A549 treated with ZK216348 at 1 μM for 4 hours (cell line): Measurements from ENCODE around the gene EIF3L. TPM values are rescaled to one million over a fixed set of nuclear protein-coding genes. Genes with fewer than 3 reads are reported as not detected.

ENCODE experiments used
- total RNA-seq: library from RNA; stranded (reverse); fragments of 200-300 nt; extraction: Qiagen RNA extraction; gene quantifications from 5 replicates; pipeline ENCODE4 v1.2.3, GENCODE V29; 2022; ENCODE audit warnings: low read depth

EIF3L gene
- total RNA-seq: 264 to 308 TPM (median 279 TPM) in 5 replicates

DNA sequence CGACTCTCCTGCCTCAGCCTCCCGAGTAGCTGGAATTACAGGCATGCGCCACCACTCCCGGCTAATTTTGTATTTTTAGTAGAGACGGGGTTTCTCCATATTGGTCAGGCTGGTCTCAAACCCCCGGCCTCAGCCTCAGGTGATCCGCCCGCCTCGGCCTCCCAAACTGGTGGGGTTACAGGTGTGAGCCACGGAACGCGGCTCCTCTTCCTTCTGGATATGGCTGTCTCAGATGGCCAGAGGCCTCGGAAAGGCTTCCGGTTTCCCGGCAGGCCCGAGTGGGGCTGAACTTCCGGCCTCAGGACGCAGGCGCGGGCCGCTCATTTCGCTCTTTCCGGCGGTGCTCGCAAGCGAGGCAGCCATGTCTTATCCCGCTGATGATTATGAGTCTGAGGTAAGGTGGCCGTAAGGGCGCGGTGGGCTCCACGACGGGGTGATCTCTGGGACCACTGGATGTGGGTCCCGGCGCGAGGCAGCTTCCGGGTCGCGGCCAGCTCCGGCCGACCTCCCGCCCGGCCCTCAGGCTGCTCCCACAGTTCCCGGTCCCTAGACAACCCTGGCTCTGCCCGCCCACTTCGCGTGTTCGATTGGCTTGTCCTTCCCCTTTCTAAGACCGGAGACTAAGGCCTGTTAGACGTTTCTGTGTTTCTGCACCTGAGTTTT, at the start of gene EIF3L:
EIF3L (plus strand) TSS at position 331 of the 663 bp plus-strand sequence; CDS start at position 362, 31 bp downstream.

DNA sequence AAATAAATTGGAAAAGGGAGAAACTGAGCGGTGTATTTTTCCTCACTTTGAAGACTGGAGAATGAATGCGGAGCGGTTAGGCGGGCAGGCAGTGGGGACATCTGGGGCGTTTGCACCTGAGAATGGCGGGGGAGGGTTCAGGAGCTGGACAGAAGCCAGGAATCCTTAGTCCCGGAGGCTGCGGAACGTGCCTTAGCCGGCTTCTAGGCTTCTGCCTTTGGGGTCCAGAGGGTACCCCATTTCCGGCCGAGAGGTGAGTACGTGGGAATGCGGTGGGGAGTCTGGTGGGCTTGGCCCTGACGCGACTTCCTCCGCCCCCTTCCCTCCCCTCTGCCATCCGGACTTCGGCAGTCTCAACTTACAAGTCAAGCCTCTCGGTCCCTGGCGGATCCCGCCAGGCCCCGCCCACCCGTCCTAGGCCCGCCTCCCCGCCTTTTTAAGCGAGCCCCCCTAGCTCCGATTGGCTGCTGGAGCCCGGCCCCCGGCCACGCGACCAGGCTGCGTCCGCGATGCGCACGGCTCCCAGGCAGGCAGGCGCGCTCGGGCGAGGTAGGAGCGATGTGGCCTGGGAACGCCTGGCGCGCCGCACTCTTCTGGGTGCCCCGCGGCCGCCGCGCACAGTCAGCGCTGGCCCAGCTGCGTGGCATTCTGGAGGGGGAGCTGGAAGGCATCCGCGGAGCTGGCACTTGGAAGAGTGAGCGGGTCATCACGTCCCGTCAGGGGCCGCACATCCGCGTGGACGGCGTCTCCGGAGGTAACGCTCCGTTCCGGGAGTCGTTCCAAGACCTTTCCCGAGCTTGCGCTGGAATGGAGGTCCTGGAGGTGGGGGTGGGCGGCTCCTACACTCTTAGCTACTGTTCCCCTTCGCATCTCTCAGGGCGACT, 41.6 kb upstream of the EIF3L start, which contains the start of gene GCAT:
GCAT (plus strand) TSS at position 525 of the 884 bp plus-strand sequence; CDS start at position 559, 34 bp downstream.

DNA sequence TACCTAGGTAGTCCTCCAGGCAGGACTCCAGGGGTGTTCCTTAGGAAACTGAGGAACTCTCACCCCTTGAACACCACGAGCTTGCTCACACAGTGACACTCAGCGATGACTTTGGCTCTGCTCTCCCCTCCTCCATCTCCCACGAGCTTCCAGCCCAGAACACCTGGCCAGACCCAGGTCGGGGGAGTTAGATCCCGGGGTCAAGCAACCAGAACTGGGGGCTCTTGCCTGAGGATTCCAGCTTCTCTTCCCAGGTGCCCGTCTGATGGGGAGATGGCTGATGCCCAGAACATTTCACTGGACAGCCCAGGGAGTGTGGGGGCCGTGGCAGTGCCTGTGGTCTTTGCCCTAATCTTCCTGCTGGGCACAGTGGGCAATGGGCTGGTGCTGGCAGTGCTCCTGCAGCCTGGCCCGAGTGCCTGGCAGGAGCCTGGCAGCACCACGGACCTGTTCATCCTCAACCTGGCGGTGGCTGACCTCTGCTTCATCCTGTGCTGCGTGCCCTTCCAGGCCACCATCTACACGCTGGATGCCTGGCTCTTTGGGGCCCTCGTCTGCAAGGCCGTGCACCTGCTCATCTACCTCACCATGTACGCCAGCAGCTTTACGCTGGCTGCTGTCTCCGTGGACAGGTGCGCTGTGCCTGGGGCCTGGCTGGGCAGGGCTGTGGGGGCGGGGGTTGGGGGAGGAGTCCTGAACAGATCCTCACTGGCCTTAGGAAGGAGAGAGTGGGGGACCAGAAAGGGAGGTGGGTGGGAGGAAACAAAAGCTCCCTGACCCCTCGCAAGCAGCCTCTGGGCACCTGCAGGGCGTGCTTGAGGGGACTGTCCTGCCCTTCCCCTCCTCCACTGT, 25.9 kb upstream of the EIF3L start, which contains the start of gene GALR3:
GALR3 (plus strand) TSS at position 249 of the 852 bp plus-strand sequence; CDS start at position 274, 25 bp downstream.

DNA sequence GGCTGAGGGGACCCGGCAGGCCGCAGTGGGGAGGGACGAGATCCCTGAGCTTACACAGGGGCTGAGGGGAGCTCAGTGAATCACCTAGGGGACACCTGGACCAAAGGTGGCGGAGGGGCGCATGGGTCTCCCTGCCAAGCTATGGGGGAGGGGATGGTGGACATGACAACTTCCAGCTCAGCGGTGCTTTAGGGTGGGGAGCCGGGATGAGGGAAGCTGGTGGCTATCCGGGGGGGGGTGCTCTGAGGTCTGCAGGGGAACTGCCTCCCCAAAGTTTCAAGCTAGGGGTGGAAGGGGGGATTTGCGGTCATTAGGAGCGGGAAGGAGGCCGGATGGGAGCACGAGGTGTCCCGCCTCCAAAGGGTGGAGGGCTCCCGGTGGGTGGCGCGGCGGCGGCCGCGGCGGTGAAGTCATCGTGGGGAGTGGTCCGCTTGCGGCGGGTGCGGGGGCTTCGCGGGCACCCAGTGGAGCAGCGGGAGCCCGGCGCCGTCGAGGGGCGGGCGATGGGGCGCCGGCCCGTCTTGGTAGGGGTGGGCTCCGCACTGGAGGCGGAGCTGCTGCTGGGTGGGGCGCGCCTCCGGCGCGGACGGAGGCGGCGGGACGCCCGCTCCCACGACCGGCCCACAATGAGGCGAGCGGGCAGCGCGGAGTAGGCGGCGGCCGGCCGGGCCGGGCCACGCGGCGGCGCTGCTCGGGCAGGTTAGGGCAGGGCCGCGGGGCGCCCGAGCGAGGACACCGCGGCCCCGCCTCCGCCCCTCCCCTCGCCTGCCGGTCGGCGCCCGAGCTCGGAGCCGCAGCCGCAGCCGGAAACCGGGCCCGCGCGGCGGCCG, 56.5 kb downstream of the EIF3L start, which contains the start of gene MICALL1:
MICALL1 (plus strand) TSS at position 764 of the 830 bp plus-strand sequence. CDS start 126 bp downstream, outside the sequence.

Other genes with a start within 250 kb of the EIF3L start
- gene GGA1, start 240.6 kb upstream of the EIF3L start, total RNA-seq: 15.5 to 24.7 TPM (median 22.9 TPM) in 5 replicates
- 1.6 to 3.3 TPM (median 2.1 TPM) in 5 replicates for gene SH3BP1, start 209.8 kb upstream of the EIF3L start, total RNA-seq
- gene PDXP, start 190.7 kb upstream of the EIF3L start, total RNA-seq: 13.5 to 19.2 TPM (median 18.0 TPM) in 5 replicates
- 1,225 to 1,377 TPM (median 1,256 TPM) in 5 replicates for gene LGALS1, start 173.8 kb upstream of the EIF3L start, total RNA-seq
- gene NOL12, start 163.1 kb upstream of the EIF3L start, total RNA-seq: 24.9 to 30.9 TPM (median 28.2 TPM) in 5 replicates
- gene TRIOBP, start 152.4 kb upstream of the EIF3L start, total RNA-seq: 18.5 to 37.8 TPM (median 34.6 TPM) in 5 replicates
- 2.7 to 3.4 TPM (median 3.0 TPM) in 5 replicates for gene GCAT, start 41.5 kb upstream of the EIF3L start, total RNA-seq
- gene GALR3, start 26.0 kb upstream of the EIF3L start, total RNA-seq: not detected in 5 replicates
- 18.7 to 25.9 TPM (median 24.4 TPM) in 5 replicates for gene ANKRD54, start 5.1 kb upstream of the EIF3L start, total RNA-seq
- gene MICALL1, start 56.9 kb downstream of the EIF3L start, total RNA-seq: 14.3 to 22.1 TPM (median 20.2 TPM) in 5 replicates
- 0.17 to 0.24 TPM in 2 of 5 replicates, not detected in the others for gene C22orf23, start 104.2 kb downstream of the EIF3L start, total RNA-seq
- gene POLR2F, start 104.3 kb downstream of the EIF3L start, total RNA-seq: 121 to 152 TPM (median 142 TPM) in 5 replicates
- gene SOX10, start 135.1 kb downstream of the EIF3L start, total RNA-seq: not detected in 5 replicates
- 9.3 to 13.2 TPM (median 12.7 TPM) in 5 replicates for gene PICK1, start 208.0 kb downstream of the EIF3L start, total RNA-seq
- not detected in 5 replicates for gene SLC16A8, start 234.8 kb downstream of the EIF3L start, total RNA-seq